NCI-H2029 treated with DMSO at 0.1 percent for 48 hours (cell line): ENCODE results near the gene WIPF2.

Source experiments
- DNase-seq: peaks from one replicate; lab custom pipeline; 2025; lab: John Stamatoyannopoulos, UW

Gene WIPF2

GRCh38 chr17:40247926-40248495, 28.9 kb downstream of the WIPF2 start:
- DNase-seq, result no peak

GRCh38 chr17:40248507-40248906, 29.4 kb downstream of the WIPF2 start:
- no peak for DNase-seq

GRCh38 chr17:40251576-40251975, 32.5 kb downstream of the WIPF2 start:
- no peak for DNase-seq

- no peak for DNase-seq
Observed at GRCh38 chr17:40253565-40253964, 34.5 kb downstream of the WIPF2 start.

GRCh38 chr17:40259505-40259904, 40.4 kb downstream of the WIPF2 start:
- no peak for DNase-seq

- DNase-seq, result no peak
Observed at GRCh38 chr17:40260528-40260927, 41.4 kb downstream of the WIPF2 start.

- no peak for DNase-seq
Observed at GRCh38 chr17:40264458-40265185, 45.5 kb downstream of the WIPF2 start.

GRCh38 chr17:40265337-40265736, 46.2 kb downstream of the WIPF2 start:
- DNase-seq, result no peak

- DNase-seq, result no peak
Observed at GRCh38 chr17:40266882-40267281, 47.8 kb downstream of the WIPF2 start.

GRCh38 chr17:40268141-40268712, 49.1 kb downstream of the WIPF2 start:
- no peak for DNase-seq

- no peak for DNase-seq
Observed at GRCh38 chr17:40278414-40278813, 59.3 kb downstream of the WIPF2 start.

GRCh38 chr17:40279402-40279801, 60.3 kb downstream of the WIPF2 start:
- no peak for DNase-seq

GRCh38 chr17:40281663-40282062, 62.6 kb downstream of the WIPF2 start:
- no peak for DNase-seq

- no peak for DNase-seq
Observed at GRCh38 chr17:40283662-40284061, 64.6 kb downstream of the WIPF2 start.

GRCh38 chr17:40284085-40284713, 65.1 kb downstream of the WIPF2 start:
- no peak for DNase-seq

GRCh38 chr17:40286473-40286872, 67.4 kb downstream of the WIPF2 start:
- DNase-seq, result no peak

GRCh38 chr17:40287159-40287493, 68.0 kb downstream of the WIPF2 start:
- no peak for DNase-seq

- DNase-seq, result peak; percentile 99
Observed at GRCh38 chr17:40287494-40288369, 68.6 kb downstream of the WIPF2 start, which contains the start of gene CDC6. Gene CDC6 (plus strand): TSS chr17:40287879. CDS start chr17:40289421, 1,542 bp downstream.

GRCh38 chr17:40290629-40291280, 71.7 kb downstream of the WIPF2 start:
- DNase-seq, result no peak

- DNase-seq, result no peak
Observed at GRCh38 chr17:40291281-40291664, 72.2 kb downstream of the WIPF2 start.

GRCh38 chr17:40293363-40293762, 74.3 kb downstream of the WIPF2 start:
- no peak for DNase-seq
